ENCODE data around the gene CTNS.

GRCh38 chr17:3689262-3690093 lies 52.9 kb downstream of the CTNS start:
- no peak for TF ChIP-seq CTCF (IDR thresholded peaks at IDR 0.05)
- no peak for TF ChIP-seq EZH2 (IDR thresholded peaks at IDR 0.05)
- TF ChIP-seq EZH2phosphoT487 (IDR thresholded peaks at IDR 0.05), result no peak
